Mesodermal cell (in vitro differentiated cells): ENCODE data around the gene APLF.
"Not testable (repeated sequence)": the region's sequence is repeated elsewhere in the genome, so short reads cannot be mapped to it uniquely, and the experiment has no call there.

Experiments
- H3K27ac ChIP-seq: 2 replicates; pipeline ENCODE4 v1.7.0; 2013; ENCODE audit warnings: mild to moderate bottlenecking, low read depth, low read length, moderate library complexity; ENCODE audit not compliant: severe bottlenecking
- H3K36me3 ChIP-seq: 2 replicates; pipeline ENCODE4 v1.7.1; 2013; ENCODE audit warnings: mild to moderate bottlenecking, low read length, moderate library complexity; ENCODE audit not compliant: control insufficient read depth, insufficient read depth
- H3K4me1 ChIP-seq: one replicate; pipeline ENCODE4 v1.7.1; 2013; ENCODE audit warnings: mild to moderate bottlenecking, low read length; ENCODE audit not compliant: insufficient read depth, control insufficient read depth, poor library complexity, severe bottlenecking
- H3K4me3 ChIP-seq: 2 replicates; pipeline ENCODE4 v1.7.0; 2013; ENCODE audit warnings: low read length, control low read depth, mild to moderate bottlenecking; ENCODE audit not compliant: insufficient read depth, poor library complexity, severe bottlenecking; ENCODE audit errors: extremely low read depth
- H3K9me3 ChIP-seq: 2 replicates; pipeline ENCODE4 v1.7.1; 2013; ENCODE audit warnings: mild to moderate bottlenecking, low read length, moderate library complexity; ENCODE audit not compliant: control insufficient read depth
- WGBS, 2 experiments: methylation state at CpG; one replicate each; pipeline ENCODE4 v1.1.5; 2013; ENCODE audit warnings: missing lambda C conversion rate in 2 of 2; ENCODE audit not compliant: insufficient coverage in 2 of 2; 5-methylcytosine and 5-hydroxymethylcytosine counted together

APLF gene

GRCh38 chr2:68512326-68512725, 44.9 kb downstream of the APLF start:
- Histone ChIP-seq H3K4me1 (no peaks in the 10 kb centered on the region), H3K9me3 (no peaks in the 10 kb centered on the region), H3K27ac (no peak overlapping the region), H3K4me3 (no peak overlapping the region), H3K36me3 (no peaks in the 10 kb centered on the region)
- WGBS, 2 experiments = no CpG with 5 or more reads among the region's 3 CpGs

GRCh38 chr2:68512966-68513365, 45.6 kb downstream of the APLF start:
- no CpG with 5 or more reads among the region's 1 CpG for WGBS, 2 experiments
- no peaks in the 10 kb centered on the region for H3K36me3 ChIP-seq
- no peaks in the 10 kb centered on the region for H3K9me3 ChIP-seq
- no peak overlapping the region for H3K27ac ChIP-seq
- no peaks in the 10 kb centered on the region for H3K4me1 ChIP-seq
- no peak overlapping the region for H3K4me3 ChIP-seq

GRCh38 chr2:68514316-68514929, 47.0 kb downstream of the APLF start:
- Histone ChIP-seq H3K4me1 (no peaks in the 10 kb centered on the region), H3K9me3 (no peaks in the 10 kb centered on the region), H3K4me3 (no peak overlapping the region), H3K36me3 (no peaks in the 10 kb centered on the region), H3K27ac (no peak overlapping the region)
- 63 to 70% methylated on average over 1 to 2 of the region's 2 CpGs for WGBS, 2 experiments

GRCh38 chr2:68516051-68516955, 48.9 kb downstream of the APLF start:
- H3K4me3 ChIP-seq = no peak overlapping the region
- 80 to 93% methylated on average over 1 to 2 of the region's 5 CpGs for WGBS, 2 experiments
- no peak overlapping the region for H3K27ac ChIP-seq
- no peaks in the 10 kb centered on the region for H3K36me3 ChIP-seq
- H3K4me1 ChIP-seq = no peaks in the 10 kb centered on the region
- H3K9me3 ChIP-seq = no peaks in the 10 kb centered on the region

- Histone ChIP-seq H3K27ac (no peak overlapping the region), H3K36me3 (no peaks in the 10 kb centered on the region), H3K4me1 (no peaks in the 10 kb centered on the region), H3K9me3 (no peaks in the 10 kb centered on the region), H3K4me3 (no peak overlapping the region)
- WGBS, 2 experiments = no CpG with 5 or more reads among the region's 1 CpG
Measured at GRCh38 chr2:68519236-68519635, 51.9 kb downstream of the APLF start.

GRCh38 chr2:68521037-68521436, 53.7 kb downstream of the APLF start:
- Histone ChIP-seq H3K36me3 (peaks cover 2% of the 10 kb centered on the region), H3K4me1 (no peaks in the 10 kb centered on the region), H3K4me3 (no peak overlapping the region), H3K9me3 (no peaks in the 10 kb centered on the region), H3K27ac (no peak overlapping the region)
- WGBS, 2 experiments = 91% methylated on average over 1 of the region's 1 CpG; no CpG with 5 or more reads in 1 of the 2 experiments

- H3K36me3 ChIP-seq, H3K9me3 ChIP-seq, H3K27ac ChIP-seq, H3K4me3 ChIP-seq, H3K4me1 ChIP-seq: not testable (repeated sequence)
- WGBS, 2 experiments = 94 to 95% methylated on average over 9 to 11 of the region's 16 CpGs
Measured at GRCh38 chr2:68526943-68527342, 59.6 kb downstream of the APLF start.

GRCh38 chr2:68527343-68528081, 60.1 kb downstream of the APLF start:
- not testable (repeated sequence) for H3K4me3 ChIP-seq, H3K27ac ChIP-seq, H3K9me3 ChIP-seq, H3K36me3 ChIP-seq, H3K4me1 ChIP-seq
- 93 to 98% methylated on average over 34 to 37 of the region's 38 CpGs for WGBS, 2 experiments

GRCh38 chr2:68529156-68529555, 61.8 kb downstream of the APLF start:
- not testable (repeated sequence) for H3K9me3 ChIP-seq, H3K4me1 ChIP-seq, H3K27ac ChIP-seq, H3K4me3 ChIP-seq, H3K36me3 ChIP-seq
- 91 to 96% methylated on average over 8 of the region's 16 CpGs for WGBS, 2 experiments

GRCh38 chr2:68529651-68530050, 62.3 kb downstream of the APLF start:
- not testable (repeated sequence) for H3K9me3 ChIP-seq, H3K27ac ChIP-seq, H3K36me3 ChIP-seq, H3K4me3 ChIP-seq, H3K4me1 ChIP-seq
- WGBS, 2 experiments = 100% methylated on average over 1 of the region's 17 CpGs; no CpG with 5 or more reads in 1 of the 2 experiments
